HG03521 (cell line): ENCODE results near the gene NME5.
"Not testable (repeated sequence)": the region's sequence is repeated elsewhere in the genome, so short reads cannot be mapped to it uniquely, and the experiment has no call there.

Source experiments
- ATAC-seq: cut with Tn5 transposase; IDR thresholded peaks from one replicate; pipeline ENCODE4 v1.9.1; 2021; ENCODE audit warnings: mild to moderate bottlenecking, moderate library complexity; ENCODE audit not compliant: unreplicated experiment

NME5 gene

GRCh38 chr5:138083702-138084101 lies 55.5 kb downstream of the NME5 start, which contains the start of gene WNT8A:
Gene WNT8A (plus strand): TSS chr5:138084033. CDS start chr5:138084128, 95 bp downstream.
- ATAC-seq = no peak

- no peak for ATAC-seq
Observed at GRCh38 chr5:138082033-138082432, 57.2 kb downstream of the NME5 start.

- no peak for ATAC-seq
Observed at GRCh38 chr5:138078006-138078643, 61.1 kb downstream of the NME5 start.

GRCh38 chr5:138077064-138077696 lies 62.0 kb downstream of the NME5 start:
- ATAC-seq = no peak

- ATAC-seq = not testable (repeated sequence)
Observed at GRCh38 chr5:138070026-138070425, 69.2 kb downstream of the NME5 start.

GRCh38 chr5:138068742-138069600 lies 70.3 kb downstream of the NME5 start:
- peak; percentile 48 for ATAC-seq

- no peak for ATAC-seq
Observed at GRCh38 chr5:138067945-138068344, 71.3 kb downstream of the NME5 start.
